ENCODE results near the gene CIART.
"Not testable (repeated sequence)": the region's sequence is repeated elsewhere in the genome, so short reads cannot be mapped to it uniquely, and the experiment has no call there.

CIART gene

GRCh38 chr1:150281758-150282557, at the start of gene CIART:
Gene CIART (plus strand): TSS chr1:150282554. CDS start chr1:150283268, 714 bp downstream.
- Histone ChIP-seq H3K9ac (ENCODE audit: low read length) (peak within 1 kb of the TSS; percentile 85), H3K9me3 (ENCODE audit: control insufficient read depth, low read length) (no peaks in the 10 kb centered on the region), H3K4me3 (ENCODE audit: low read length) (peak within 1 kb of the TSS; percentile 90), H3K36me3 (ENCODE audit: control insufficient read depth, insufficient read depth, low read length) (no peaks in the 10 kb centered on the region), H3K4me1 (ENCODE audit: control insufficient read depth, insufficient read depth, low read length) (peaks cover 31% of the 10 kb centered on the region), H3K27me3 (ENCODE audit: control insufficient read depth, insufficient read depth, low read length) (no peaks in the 10 kb centered on the region)

- H3K27me3 ChIP-seq (ENCODE audit: control insufficient read depth, insufficient read depth, low read length); H3K4me1 ChIP-seq (ENCODE audit: control insufficient read depth, insufficient read depth, low read length); H3K36me3 ChIP-seq (ENCODE audit: control insufficient read depth, insufficient read depth, low read length); H3K9me3 ChIP-seq (ENCODE audit: control insufficient read depth, low read length); H3K4me3 ChIP-seq (ENCODE audit: low read length); H3K9ac ChIP-seq (ENCODE audit: low read length): not testable (repeated sequence)
These were observed 49.4 kb upstream of the CIART start for GRCh38 chr1:150232921-150233320.

GRCh38 chr1:150233359-150234308, 48.7 kb upstream of the CIART start:
- Histone ChIP-seq H3K27me3 (ENCODE audit: control insufficient read depth, insufficient read depth, low read length) (no peaks in the 10 kb centered on the region), H3K9me3 (ENCODE audit: control insufficient read depth, low read length) (no peaks in the 10 kb centered on the region), H3K4me1 (ENCODE audit: control insufficient read depth, insufficient read depth, low read length) (peaks cover 4% of the 10 kb centered on the region), H3K36me3 (ENCODE audit: control insufficient read depth, insufficient read depth, low read length) (no peaks in the 10 kb centered on the region), H3K9ac (ENCODE audit: low read length) (peak overlapping the region; percentile 81), H3K4me3 (ENCODE audit: low read length) (no peak overlapping the region)

- Histone ChIP-seq H3K9ac (ENCODE audit: low read length) (peak overlapping the region; percentile 81), H3K4me3 (ENCODE audit: low read length) (peak overlapping the region; percentile 5), H3K36me3 (ENCODE audit: control insufficient read depth, insufficient read depth, low read length) (no peaks in the 10 kb centered on the region), H3K27me3 (ENCODE audit: control insufficient read depth, insufficient read depth, low read length) (no peaks in the 10 kb centered on the region), H3K4me1 (ENCODE audit: control insufficient read depth, insufficient read depth, low read length) (peaks cover 4% of the 10 kb centered on the region), H3K9me3 (ENCODE audit: control insufficient read depth, low read length) (no peaks in the 10 kb centered on the region)
These were observed 48.1 kb upstream of the CIART start for GRCh38 chr1:150234309-150234565.

- H3K9ac ChIP-seq (ENCODE audit: low read length): peak overlapping the region; percentile 81
- no peaks in the 10 kb centered on the region for H3K9me3 ChIP-seq (ENCODE audit: control insufficient read depth, low read length)
- no peaks in the 10 kb centered on the region for H3K27me3 ChIP-seq (ENCODE audit: control insufficient read depth, insufficient read depth, low read length)
- no peaks in the 10 kb centered on the region for H3K36me3 ChIP-seq (ENCODE audit: control insufficient read depth, insufficient read depth, low read length)
- peak overlapping the region; percentile 68 for H3K4me3 ChIP-seq (ENCODE audit: low read length)
- H3K4me1 ChIP-seq (ENCODE audit: control insufficient read depth, insufficient read depth, low read length): peaks cover 4% of the 10 kb centered on the region
These were observed 47.6 kb upstream of the CIART start for GRCh38 chr1:150234566-150235293.

GRCh38 chr1:150235294-150235851, 47.0 kb upstream of the CIART start:
- peak overlapping the region; percentile 81 for H3K9ac ChIP-seq (ENCODE audit: low read length)
- no peaks in the 10 kb centered on the region for H3K9me3 ChIP-seq (ENCODE audit: control insufficient read depth, low read length)
- H3K4me3 ChIP-seq (ENCODE audit: low read length): peak overlapping the region; percentile 68
- H3K4me1 ChIP-seq (ENCODE audit: control insufficient read depth, insufficient read depth, low read length): peaks cover 4% of the 10 kb centered on the region
- no peaks in the 10 kb centered on the region for H3K27me3 ChIP-seq (ENCODE audit: control insufficient read depth, insufficient read depth, low read length)
- H3K36me3 ChIP-seq (ENCODE audit: control insufficient read depth, insufficient read depth, low read length): no peaks in the 10 kb centered on the region

- H3K9ac ChIP-seq (ENCODE audit: low read length): peak within 1 kb of the TSS; percentile 81
- H3K9me3 ChIP-seq (ENCODE audit: control insufficient read depth, low read length): no peaks in the 10 kb centered on the region
- H3K4me1 ChIP-seq (ENCODE audit: control insufficient read depth, insufficient read depth, low read length): peaks cover 4% of the 10 kb centered on the region
- H3K27me3 ChIP-seq (ENCODE audit: control insufficient read depth, insufficient read depth, low read length): no peaks in the 10 kb centered on the region
- H3K4me3 ChIP-seq (ENCODE audit: low read length): peak within 1 kb of the TSS; percentile 68
- no peaks in the 10 kb centered on the region for H3K36me3 ChIP-seq (ENCODE audit: control insufficient read depth, insufficient read depth, low read length)
These were observed 46.3 kb upstream of the CIART start, which contains the start of gene ANP32E for GRCh38 chr1:150235852-150236613. Gene ANP32E (minus strand): TSS chr1:150236112. CDS start chr1:150235786, 326 bp downstream.

GRCh38 chr1:150236614-150237100, 45.7 kb upstream of the CIART start:
- Histone ChIP-seq H3K4me1 (ENCODE audit: control insufficient read depth, insufficient read depth, low read length) (peaks cover 4% of the 10 kb centered on the region), H3K9me3 (ENCODE audit: control insufficient read depth, low read length) (no peaks in the 10 kb centered on the region), H3K4me3 (ENCODE audit: low read length) (peak overlapping the region; percentile 48), H3K9ac (ENCODE audit: low read length) (peak overlapping the region; percentile 81), H3K27me3 (ENCODE audit: control insufficient read depth, insufficient read depth, low read length) (no peaks in the 10 kb centered on the region), H3K36me3 (ENCODE audit: control insufficient read depth, insufficient read depth, low read length) (no peaks in the 10 kb centered on the region)

- H3K36me3 ChIP-seq (ENCODE audit: control insufficient read depth, insufficient read depth, low read length); H3K4me1 ChIP-seq (ENCODE audit: control insufficient read depth, insufficient read depth, low read length); H3K4me3 ChIP-seq (ENCODE audit: low read length); H3K9me3 ChIP-seq (ENCODE audit: control insufficient read depth, low read length); H3K27me3 ChIP-seq (ENCODE audit: control insufficient read depth, insufficient read depth, low read length); H3K9ac ChIP-seq (ENCODE audit: low read length): not testable (repeated sequence)
These were observed 45.2 kb upstream of the CIART start for GRCh38 chr1:150237176-150237575.

GRCh38 chr1:150237746-150238145, 44.6 kb upstream of the CIART start:
- peaks cover 4% of the 10 kb centered on the region for H3K4me1 ChIP-seq (ENCODE audit: control insufficient read depth, insufficient read depth, low read length)
- no peak overlapping the region for H3K9ac ChIP-seq (ENCODE audit: low read length)
- no peaks in the 10 kb centered on the region for H3K9me3 ChIP-seq (ENCODE audit: control insufficient read depth, low read length)
- H3K36me3 ChIP-seq (ENCODE audit: control insufficient read depth, insufficient read depth, low read length): no peaks in the 10 kb centered on the region
- no peak overlapping the region for H3K4me3 ChIP-seq (ENCODE audit: low read length)
- H3K27me3 ChIP-seq (ENCODE audit: control insufficient read depth, insufficient read depth, low read length): no peaks in the 10 kb centered on the region

GRCh38 chr1:150243003-150243402, 39.4 kb upstream of the CIART start:
- Histone ChIP-seq H3K27me3 (ENCODE audit: control insufficient read depth, insufficient read depth, low read length) (no peaks in the 10 kb centered on the region), H3K4me1 (ENCODE audit: control insufficient read depth, insufficient read depth, low read length) (no peaks in the 10 kb centered on the region), H3K36me3 (ENCODE audit: control insufficient read depth, insufficient read depth, low read length) (no peaks in the 10 kb centered on the region), H3K4me3 (ENCODE audit: low read length) (no peak overlapping the region), H3K9ac (ENCODE audit: low read length) (no peak overlapping the region), H3K9me3 (ENCODE audit: control insufficient read depth, low read length) (no peaks in the 10 kb centered on the region)
